Tibial nerve (tissue), 4 donors: ENCODE results near the gene CACNA1H. TPM values are rescaled to one million over a fixed set of nuclear protein-coding genes. Genes with fewer than 3 reads are reported as not detected.

ENCODE experiments used
- DNase-seq, 2 donors: peaks; one replicate each; pipeline ENCODE4 v3.0.0-alpha.2; 2019; ENCODE audit warnings: low spot score in 2 of 2
- H3K27ac ChIP-seq, 4 donors: fragments of 200-600 bp; sonication (generic) in 3 of 4; one replicate each; pipeline ENCODE4 v1.5.1; 2017 to 2019; ENCODE audit warnings: mild to moderate bottlenecking in 1 of 4
- H3K27me3 ChIP-seq, 2 donors: fragments of 200-600 bp; sonication (generic) in 1 of 2; one replicate each; pipeline versions ENCODE4 v1.5.1 to v1.6.0; 2017 to 2019
- H3K36me3 ChIP-seq, 3 donors: fragments of 200-600 bp; sonication (generic); one replicate each; pipeline ENCODE4 v1.5.1; 2018 to 2019
- H3K4me1 ChIP-seq, 4 donors: fragments of 200-600 bp; sonication (generic) in 3 of 4; one replicate each; pipeline ENCODE4 v1.5.1; 2017 to 2019
- H3K4me3 ChIP-seq, 4 donors: fragments of 200-600 bp; sonication (generic) in 3 of 4; one replicate each; pipeline ENCODE4 v1.5.1; 2017 to 2019; ENCODE audit warnings: mild to moderate bottlenecking in 1 of 4, moderate library complexity in 1 of 4
- H3K9me3 ChIP-seq, 4 donors: fragments of 200-600 bp; sonication (generic) in 3 of 4; one replicate each; pipeline ENCODE4 v1.5.1; 2017 to 2019
- EP300 ChIP-seq, 2 donors: sonication (generic); formaldehyde crosslinking; IDR thresholded peaks; one replicate each; pipeline ENCODE4 v1.6.1; 2017; ENCODE audit warnings: antibody characterized with exemption in 2 of 2, mild to moderate bottlenecking in 1 of 2
- POLR2A ChIP-seq, 2 donors: fragments of 450-650 bp; IDR thresholded peaks; one replicate each; pipeline ENCODE4 v1.6.1; 2017; ENCODE audit warnings: antibody characterized with exemption in 2 of 2, mild to moderate bottlenecking in 2 of 2, moderate library complexity in 2 of 2
- whole genome bisulfite sequencing, 2 donors: methylation state at CpG; one replicate each; pipeline ENCODE4 v1.1.5; 2018; 5-methylcytosine and 5-hydroxymethylcytosine counted together
- total RNA-seq, 4 donors: library from RNA; depleted of rRNA; stranded (reverse); fragments of >200 nt; gene quantifications; one replicate each; pipeline ENCODE4 v1.1.0, GENCODE V29; 2016
- TF ChIP-seq, protein P1 (sequence below), 5 experiments: fragments of 200-600 bp in 3 of 5; fragments of 450-650 bp in 2 of 5; sonication (generic) in 3 of 5; IDR thresholded peaks; one replicate each; pipeline ENCODE4 v1.5.1; 2016 to 2019; ENCODE audit warnings: antibody characterized with exemption in 5 of 5, mild to moderate bottlenecking in 3 of 5, moderate library complexity in 2 of 5

CACNA1H gene
- total RNA-seq, 4 donors from 2014 or later: 3.8 to 12.0 (median 9.0) TPM

DNA sequence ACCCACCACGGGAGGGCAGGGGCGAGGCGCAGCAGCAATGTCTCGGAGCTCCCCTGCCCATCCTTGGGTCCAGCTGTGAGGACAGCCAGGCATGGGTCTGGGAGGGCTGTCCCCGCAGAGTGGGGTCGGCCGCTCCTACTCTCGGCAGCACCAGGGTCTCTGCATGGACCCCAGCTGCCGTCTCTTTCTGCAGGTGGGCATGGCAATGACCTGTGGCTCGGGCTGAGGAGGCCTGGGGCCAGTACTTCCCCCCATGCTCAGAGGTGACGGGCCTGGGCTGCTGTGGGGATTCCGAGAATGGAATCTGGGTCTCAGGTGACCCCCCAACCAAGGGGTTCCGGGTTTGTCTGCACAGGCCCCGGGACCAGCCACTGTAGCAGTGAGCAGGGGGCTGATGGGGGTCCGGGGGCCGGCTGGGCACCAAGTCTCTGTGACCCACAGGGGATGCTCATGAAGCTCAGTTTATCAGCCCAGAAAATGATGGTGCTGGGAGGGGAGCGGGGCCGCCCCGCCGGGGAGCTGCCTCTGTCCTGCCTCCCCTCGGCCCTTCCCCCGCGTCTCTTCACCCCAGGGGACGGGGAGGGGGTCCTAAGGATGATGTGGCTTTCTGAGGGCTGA, 23.5 kb downstream of the CACNA1H start:
- peaks cover 0 to 67% of the 10 kb centered on the region in 2 donors for H3K27me3 ChIP-seq
- no peak overlapping the region for H3K27ac ChIP-seq

DNA sequence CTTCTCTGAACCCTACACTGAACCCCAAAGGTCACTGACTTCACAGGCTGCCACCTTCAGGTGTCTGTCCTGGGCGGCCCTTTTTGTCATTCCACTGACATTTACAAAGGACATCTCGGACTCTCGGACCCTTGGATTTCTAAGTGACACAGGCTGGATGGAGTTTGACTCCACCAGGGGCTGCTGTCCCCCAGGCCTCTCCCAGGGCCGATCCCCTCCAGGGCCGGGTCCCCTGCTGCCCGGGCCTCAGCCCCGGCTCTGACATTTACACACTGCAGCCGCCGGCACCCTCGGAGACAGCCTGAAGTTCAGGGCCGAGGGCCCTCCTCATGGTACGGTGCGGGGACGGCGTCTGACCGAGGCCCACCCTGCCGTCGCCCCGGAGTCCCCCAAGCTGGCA, 24.1 kb downstream of the CACNA1H start:
- Histone ChIP-seq H3K27ac (no peak overlapping the region), H3K27me3 (peaks cover 0 to 67% of the 10 kb centered on the region in 2 donors), H3K4me1 (peaks cover 0 to 3% (median 0%) of the 10 kb centered on the region in 4 donors), H3K4me3 (no peak overlapping the region), H3K9me3 (no peaks in the 10 kb centered on the region), H3K36me3 (no peaks in the 10 kb centered on the region)
- no peak for DNase-seq
- 74 to 81% methylated on average over 7 to 18 of the region's 19 CpGs for WGBS, 2 donors
- no peak for TF ChIP-seq EP300 (IDR thresholded peaks at IDR 0.05)
- TF ChIP-seq POLR2A (IDR thresholded peaks at IDR 0.05): no peak

More for the DNA sequence above, 23.5 kb downstream of the CACNA1H start:
- no peaks in the 10 kb centered on the region for H3K9me3 ChIP-seq
- no peak overlapping the region for H3K4me3 ChIP-seq
- TF ChIP-seq POLR2A (IDR thresholded peaks at IDR 0.05): no peak
- TF ChIP-seq EP300 (IDR thresholded peaks at IDR 0.05): no peak
- TF ChIP-seq, protein P1, sequence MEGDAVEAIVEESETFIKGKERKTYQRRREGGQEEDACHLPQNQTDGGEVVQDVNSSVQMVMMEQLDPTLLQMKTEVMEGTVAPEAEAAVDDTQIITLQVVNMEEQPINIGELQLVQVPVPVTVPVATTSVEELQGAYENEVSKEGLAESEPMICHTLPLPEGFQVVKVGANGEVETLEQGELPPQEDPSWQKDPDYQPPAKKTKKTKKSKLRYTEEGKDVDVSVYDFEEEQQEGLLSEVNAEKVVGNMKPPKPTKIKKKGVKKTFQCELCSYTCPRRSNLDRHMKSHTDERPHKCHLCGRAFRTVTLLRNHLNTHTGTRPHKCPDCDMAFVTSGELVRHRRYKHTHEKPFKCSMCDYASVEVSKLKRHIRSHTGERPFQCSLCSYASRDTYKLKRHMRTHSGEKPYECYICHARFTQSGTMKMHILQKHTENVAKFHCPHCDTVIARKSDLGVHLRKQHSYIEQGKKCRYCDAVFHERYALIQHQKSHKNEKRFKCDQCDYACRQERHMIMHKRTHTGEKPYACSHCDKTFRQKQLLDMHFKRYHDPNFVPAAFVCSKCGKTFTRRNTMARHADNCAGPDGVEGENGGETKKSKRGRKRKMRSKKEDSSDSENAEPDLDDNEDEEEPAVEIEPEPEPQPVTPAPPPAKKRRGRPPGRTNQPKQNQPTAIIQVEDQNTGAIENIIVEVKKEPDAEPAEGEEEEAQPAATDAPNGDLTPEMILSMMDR (IDR thresholded peaks at IDR 0.05): no peak
- DNase-seq: no peak
- no peaks in the 10 kb centered on the region for H3K4me1 ChIP-seq
- 81 to 83% methylated on average over 18 to 21 of the region's 24 CpGs for WGBS, 2 donors
- H3K36me3 ChIP-seq: no peaks in the 10 kb centered on the region

- H3K4me3 ChIP-seq: no peak overlapping the region
- H3K9me3 ChIP-seq: no peaks in the 10 kb centered on the region
- H3K27me3 ChIP-seq: peaks cover 0 to 66% of the 10 kb centered on the region in 2 donors
- no peaks in the 10 kb centered on the region for H3K36me3 ChIP-seq
- H3K27ac ChIP-seq: no peak overlapping the region
- no peak for DNase-seq
- TF ChIP-seq, protein P1 (IDR thresholded peaks at IDR 0.05): no peak
- TF ChIP-seq POLR2A (IDR thresholded peaks at IDR 0.05) (no peak), EP300 (IDR thresholded peaks at IDR 0.05) (no peak)
- WGBS, 2 donors: 72 to 78% methylated on average over 10 to 13 of the region's 13 CpGs
- H3K4me1 ChIP-seq: peaks cover 0 to 10% (median 0%) of the 10 kb centered on the region in 4 donors
Observed at GRCh38 chr16:1177750-1178149, 24.8 kb downstream of the CACNA1H start.

- DNase-seq: no peak
- Histone ChIP-seq H3K4me3 (no peak overlapping the region), H3K4me1 (peaks cover 0 to 16% (median 0%) of the 10 kb centered on the region in 4 donors), H3K27ac (no peak overlapping the region), H3K9me3 (no peaks in the 10 kb centered on the region), H3K27me3 (peaks cover 0 to 69% of the 10 kb centered on the region in 2 donors), H3K36me3 (no peaks in the 10 kb centered on the region)
- WGBS, 2 donors: 69 to 73% methylated on average over 18 to 21 of the region's 21 CpGs
- TF ChIP-seq, protein P1 (IDR thresholded peaks at IDR 0.05): no peak
- TF ChIP-seq POLR2A (IDR thresholded peaks at IDR 0.05) (no peak), EP300 (IDR thresholded peaks at IDR 0.05) (no peak)
Observed at GRCh38 chr16:1178295-1178910, 25.5 kb downstream of the CACNA1H start.

- peak overlapping the region in 1 of 4 donors; percentile 44 for H3K27ac ChIP-seq
- TF ChIP-seq POLR2A (IDR thresholded peaks at IDR 0.05): no peak
- peak in 1 of 2 donors; percentile 11 for TF ChIP-seq EP300 (IDR thresholded peaks at IDR 0.05)
- peaks cover 0 to 16% (median 0%) of the 10 kb centered on the region in 4 donors for H3K4me1 ChIP-seq
- H3K4me3 ChIP-seq: no peak overlapping the region
- 48 to 64% methylated on average over 21 to 24 of the region's 38 CpGs for WGBS, 2 donors
- no peaks in the 10 kb centered on the region for H3K9me3 ChIP-seq
- H3K27me3 ChIP-seq: peaks cover 0 to 72% of the 10 kb centered on the region in 2 donors
- no peak for DNase-seq
- no peaks in the 10 kb centered on the region for H3K36me3 ChIP-seq
Observed at GRCh38 chr16:1180549-1181403, 27.9 kb downstream of the CACNA1H start.
